Cardiac muscle cell (in vitro differentiated cells and primary cell): Measurements from ENCODE around the gene DCTN1. TPM values are rescaled to one million over a fixed set of nuclear protein-coding genes. Genes with fewer than 3 reads are reported as not detected.

Experiments
- DNase-seq, 2 donors: peaks; one replicate each; pipeline versions ENCODE4 v3.0.0 to v3.0.0-alpha.2; 2010 to 2017; ENCODE audit warnings: low read depth in 1 of 2, low spot score in 1 of 2
- H3K27ac ChIP-seq: fragments of 200-600 bp; sonication (generic); 2 replicates; pipeline ENCODE4 v1.5.1; 2016
- H3K27me3 ChIP-seq: fragments of 200-600 bp; sonication (generic); 2 replicates; pipeline ENCODE4 v1.6.0; 2016; ENCODE audit warnings: control low read depth
- H3K36me3 ChIP-seq: fragments of 200-600 bp; sonication (generic); 2 replicates; pipeline ENCODE4 v1.5.1; 2016; ENCODE audit warnings: control low read depth
- H3K4me1 ChIP-seq: fragments of 200-600 bp; sonication (generic); 2 replicates; pipeline ENCODE4 v1.8.1; 2017; ENCODE audit warnings: low read depth, mild to moderate bottlenecking, mixed run types
- H3K4me3 ChIP-seq: fragments of 200-600 bp; sonication (generic); 2 replicates; pipeline ENCODE4 v1.5.1; 2016; ENCODE audit warnings: mild to moderate bottlenecking
- H3K9me3 ChIP-seq: fragments of 200-600 bp; sonication (generic); 2 replicates; pipeline ENCODE4 v1.5.1; 2017; ENCODE audit warnings: low read depth, mild to moderate bottlenecking, control low read depth
- polyA plus RNA-seq: library from polyadenylated mRNA; unstranded; fragments of >200 nt; fragmentation: Nextera tagmentation; extraction: Ambion mirVana; gene quantifications from 2 replicates; pipeline ENCODE4 v1.2.1, GENCODE V29; 2016
- total RNA-seq: library from RNA; depleted of rRNA; stranded (reverse); fragments of >200 nt; gene quantifications from 2 replicates; pipeline ENCODE4 v1.2.3, GENCODE V29; 2016
- TF ChIP-seq, protein P1 (sequence below): IDR thresholded peaks from 2 replicates; pipeline ENCODE4 v1.5.1; 2012; ENCODE audit warnings: low read depth, mild to moderate bottlenecking, low read length

Gene DCTN1
- total and polyA plus RNA-seq, 2 experiments from 2014 or later, result 156 to 164 TPM

DNA sequence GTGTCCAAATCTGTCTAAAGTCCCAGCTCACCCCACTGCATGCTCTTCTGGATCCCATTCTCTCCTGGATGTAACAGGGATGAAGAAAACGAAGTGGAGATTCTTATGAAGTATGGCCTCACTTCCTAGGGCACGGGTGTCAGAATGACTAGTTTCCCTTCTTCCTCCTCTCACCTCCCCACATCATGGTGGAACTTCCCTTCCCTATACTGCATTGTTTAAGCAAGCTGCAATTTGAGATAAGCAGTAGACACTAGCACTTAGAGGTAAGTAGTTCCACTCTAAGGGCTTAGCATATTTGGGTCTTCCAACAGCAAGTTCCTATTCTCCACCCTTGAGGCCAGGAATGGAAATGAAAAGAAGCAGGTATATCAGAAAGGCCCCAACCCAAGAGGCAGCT is 66.6 kb downstream of the DCTN1 start:
- no peak overlapping the region for H3K27ac ChIP-seq
- DNase-seq, result no peak

DNA sequence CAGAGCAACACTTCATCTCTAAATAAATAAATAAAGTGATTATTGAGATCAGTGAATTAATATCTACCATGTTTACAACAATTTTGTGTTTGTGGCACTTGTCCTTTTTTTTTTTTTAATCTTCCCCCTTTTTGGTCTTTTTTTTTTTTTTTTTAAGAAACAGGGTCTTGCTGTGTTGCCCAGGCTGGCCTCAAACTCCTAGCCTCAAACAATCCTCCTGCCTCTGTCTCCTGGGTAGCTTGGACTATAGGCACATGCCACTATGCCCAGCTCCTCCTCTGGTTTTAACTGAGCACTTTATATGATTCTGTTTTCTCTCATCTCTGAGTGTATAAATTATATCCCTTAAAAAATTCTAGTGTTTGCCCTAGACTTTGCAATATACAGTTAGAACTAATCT is 67.2 kb downstream of the DCTN1 start:
- no peaks in the 10 kb centered on the region for H3K36me3 ChIP-seq
- peaks cover 5% of the 10 kb centered on the region for H3K4me1 ChIP-seq
- no peak overlapping the region for H3K4me3 ChIP-seq
- TF ChIP-seq, protein P1, sequence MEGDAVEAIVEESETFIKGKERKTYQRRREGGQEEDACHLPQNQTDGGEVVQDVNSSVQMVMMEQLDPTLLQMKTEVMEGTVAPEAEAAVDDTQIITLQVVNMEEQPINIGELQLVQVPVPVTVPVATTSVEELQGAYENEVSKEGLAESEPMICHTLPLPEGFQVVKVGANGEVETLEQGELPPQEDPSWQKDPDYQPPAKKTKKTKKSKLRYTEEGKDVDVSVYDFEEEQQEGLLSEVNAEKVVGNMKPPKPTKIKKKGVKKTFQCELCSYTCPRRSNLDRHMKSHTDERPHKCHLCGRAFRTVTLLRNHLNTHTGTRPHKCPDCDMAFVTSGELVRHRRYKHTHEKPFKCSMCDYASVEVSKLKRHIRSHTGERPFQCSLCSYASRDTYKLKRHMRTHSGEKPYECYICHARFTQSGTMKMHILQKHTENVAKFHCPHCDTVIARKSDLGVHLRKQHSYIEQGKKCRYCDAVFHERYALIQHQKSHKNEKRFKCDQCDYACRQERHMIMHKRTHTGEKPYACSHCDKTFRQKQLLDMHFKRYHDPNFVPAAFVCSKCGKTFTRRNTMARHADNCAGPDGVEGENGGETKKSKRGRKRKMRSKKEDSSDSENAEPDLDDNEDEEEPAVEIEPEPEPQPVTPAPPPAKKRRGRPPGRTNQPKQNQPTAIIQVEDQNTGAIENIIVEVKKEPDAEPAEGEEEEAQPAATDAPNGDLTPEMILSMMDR, result no peak
- no peaks in the 10 kb centered on the region for H3K9me3 ChIP-seq
- no peak for DNase-seq
- H3K27ac ChIP-seq, result no peak overlapping the region
- H3K27me3 ChIP-seq, result no peaks in the 10 kb centered on the region

More for the DNA sequence above, 66.6 kb downstream of the DCTN1 start:
- no peaks in the 10 kb centered on the region for H3K27me3 ChIP-seq
- no peaks in the 10 kb centered on the region for H3K9me3 ChIP-seq
- peaks cover 5% of the 10 kb centered on the region for H3K4me1 ChIP-seq
- H3K4me3 ChIP-seq, result no peak overlapping the region
- no peaks in the 10 kb centered on the region for H3K36me3 ChIP-seq
- TF ChIP-seq, protein P1, result no peak

Other genes starting within 250 kb of the DCTN1 start
- 27.0 and 97.0 TPM in 2 replicates for gene BOLA3, start 232.4 kb downstream of the DCTN1 start, total RNA-seq
- 54.6 and 124 TPM in 2 replicates for gene BOLA3, start 232.4 kb downstream of the DCTN1 start, polyA plus RNA-seq
- 43.3 and 60.4 TPM in 2 replicates for gene MOB1A, start 201.4 kb downstream of the DCTN1 start, total RNA-seq
- 32.8 and 64.0 TPM in 2 replicates for gene MOB1A, start 201.4 kb downstream of the DCTN1 start, polyA plus RNA-seq
- gene MTHFD2, start 181.7 kb downstream of the DCTN1 start, total RNA-seq, result 15.6 and 21.2 TPM in 2 replicates
- 21.1 and 24.3 TPM in 2 replicates for gene MTHFD2, start 181.7 kb downstream of the DCTN1 start, polyA plus RNA-seq
- gene SLC4A5, start 36.9 kb downstream of the DCTN1 start, total RNA-seq, result 2.3 and 9.0 TPM in 2 replicates
- gene SLC4A5, start 36.9 kb downstream of the DCTN1 start, polyA plus RNA-seq, result 1.5 and 3.3 TPM in 2 replicates
- 7.6 and 9.5 TPM in 2 replicates for gene C2orf81, start 41.3 kb upstream of the DCTN1 start, total RNA-seq
- gene C2orf81, start 41.3 kb upstream of the DCTN1 start, polyA plus RNA-seq, result 7.1 and 8.5 TPM in 2 replicates
- gene WDR54, start 41.4 kb upstream of the DCTN1 start, total RNA-seq, result 88.5 and 91.5 TPM in 2 replicates
- gene WDR54, start 41.4 kb upstream of the DCTN1 start, polyA plus RNA-seq, result 132 and 159 TPM in 2 replicates
- 41.1 and 53.3 TPM in 2 replicates for gene RTKN, start 61.6 kb upstream of the DCTN1 start, total RNA-seq
- 53.3 and 61.7 TPM in 2 replicates for gene RTKN, start 61.6 kb upstream of the DCTN1 start, polyA plus RNA-seq
- gene INO80B, start 74.8 kb upstream of the DCTN1 start, total RNA-seq, result 23.0 and 40.9 TPM in 2 replicates
- gene INO80B, start 74.8 kb upstream of the DCTN1 start, polyA plus RNA-seq, result 15.4 and 23.8 TPM in 2 replicates
- gene WBP1, start 78.1 kb upstream of the DCTN1 start, total RNA-seq, result 168 and 174 TPM in 2 replicates
- gene WBP1, start 78.1 kb upstream of the DCTN1 start, polyA plus RNA-seq, result 156 and 170 TPM in 2 replicates
- gene MOGS, start 85.1 kb upstream of the DCTN1 start, total RNA-seq, result 58.5 and 67.3 TPM in 2 replicates
- gene MOGS, start 85.1 kb upstream of the DCTN1 start, polyA plus RNA-seq, result 31.9 and 50.1 TPM in 2 replicates
- gene MRPL53, start 92.4 kb upstream of the DCTN1 start, total RNA-seq, result 50.8 and 50.9 TPM in 2 replicates
- gene MRPL53, start 92.4 kb upstream of the DCTN1 start, polyA plus RNA-seq, result 132 and 140 TPM in 2 replicates
- gene CCDC142, start 102.7 kb upstream of the DCTN1 start, total RNA-seq, result 18.1 and 33.5 TPM in 2 replicates
- gene CCDC142, start 102.7 kb upstream of the DCTN1 start, polyA plus RNA-seq, result 16.8 and 23.4 TPM in 2 replicates
- 16.8 and 32.9 TPM in 2 replicates for gene TTC31, start 102.8 kb upstream of the DCTN1 start, total RNA-seq
- gene TTC31, start 102.8 kb upstream of the DCTN1 start, polyA plus RNA-seq, result 23.0 and 29.1 TPM in 2 replicates
- 0.49 and 0.80 TPM in 2 replicates for gene LBX2, start 119.3 kb upstream of the DCTN1 start, total RNA-seq
- 1.7 TPM in 1 of 2 replicates, not detected in the other for gene LBX2, start 119.3 kb upstream of the DCTN1 start, polyA plus RNA-seq
- gene PCGF1, start 127.4 kb upstream of the DCTN1 start, total RNA-seq, result 7.8 and 10.9 TPM in 2 replicates
- 14.2 and 18.9 TPM in 2 replicates for gene PCGF1, start 127.4 kb upstream of the DCTN1 start, polyA plus RNA-seq
- gene TLX2, start 134.1 kb upstream of the DCTN1 start, total RNA-seq, result 0.06 TPM in 1 of 2 replicates, not detected in the other
- gene TLX2, start 134.1 kb upstream of the DCTN1 start, polyA plus RNA-seq, result not detected in 2 replicates
- 0.98 and 1.1 TPM in 2 replicates for gene DQX1, start 145.9 kb upstream of the DCTN1 start, total RNA-seq
- gene DQX1, start 145.9 kb upstream of the DCTN1 start, polyA plus RNA-seq, result 0.60 and 0.67 TPM in 2 replicates
- gene AUP1, start 149.4 kb upstream of the DCTN1 start, total RNA-seq, result 93.2 and 105 TPM in 2 replicates
- 120 and 122 TPM in 2 replicates for gene AUP1, start 149.4 kb upstream of the DCTN1 start, polyA plus RNA-seq
- gene HTRA2, start 149.6 kb upstream of the DCTN1 start, total RNA-seq, result 39.9 and 55.1 TPM in 2 replicates
- gene HTRA2, start 149.6 kb upstream of the DCTN1 start, polyA plus RNA-seq, result 57.6 and 82.0 TPM in 2 replicates
- gene LOXL3, start 173.6 kb upstream of the DCTN1 start, total RNA-seq, result 23.7 and 43.3 TPM in 2 replicates
- gene LOXL3, start 173.6 kb upstream of the DCTN1 start, polyA plus RNA-seq, result 13.4 and 31.7 TPM in 2 replicates
- gene DOK1, start 174.4 kb upstream of the DCTN1 start, total RNA-seq, result 12.8 and 26.1 TPM in 2 replicates
- gene DOK1, start 174.4 kb upstream of the DCTN1 start, polyA plus RNA-seq, result 10.0 and 20.2 TPM in 2 replicates